Upper lobe of right lung (tissue), 1 donor: ENCODE data around the gene ELOVL4. TPM values are rescaled to one million over a fixed set of nuclear protein-coding genes. Genes with fewer than 3 reads are reported as not detected.
A peak's percentile ranks its signal among the peaks of the same experiment; 100 is the strongest.

Source experiments
- ATAC-seq: fragments of 200-7000 bp; cut with Tn5 transposase; one replicate; pipeline ENCODE4 v1.9.1; 2020; ENCODE audit warnings: mild to moderate bottlenecking, moderate library complexity
- DNase-seq: peaks from one replicate; pipeline ENCODE4 v3.0.0-alpha.2; 2020
- H3K27ac ChIP-seq: fragments of 200-600 bp; one replicate; pipeline ENCODE4 v1.8.0; 2022
- H3K27me3 ChIP-seq: fragments of 200-600 bp; one replicate; pipeline ENCODE4 v1.8.0; 2022; ENCODE audit warnings: mild to moderate bottlenecking
- H3K36me3 ChIP-seq: fragments of 200-600 bp; one replicate; pipeline ENCODE4 v1.8.0; 2022
- H3K4me1 ChIP-seq: fragments of 200-600 bp; one replicate; pipeline ENCODE4 v1.8.0; 2022
- H3K4me3 ChIP-seq: fragments of 200-600 bp; one replicate; pipeline ENCODE4 v1.8.0; 2022; ENCODE audit warnings: mild to moderate bottlenecking
- H3K9me3 ChIP-seq: fragments of 200-600 bp; one replicate; pipeline ENCODE4 v1.8.0; 2022
- CTCF ChIP-seq: fragments of 200-600 bp; IDR thresholded peaks from one replicate; pipeline ENCODE4 v1.8.0; 2022; ENCODE audit warnings: antibody characterized with exemption
- intact Hi-C: fragments of 100-400 bp; cut with DNase I; formaldehyde crosslinking; loops from one replicate; pipeline ENCODE4 v1.11.0; 2022
- total RNA-seq: library from RNA; stranded (reverse); fragmentation: NEBNext Ultra II Directional; extraction: Animal tissue kit (Norgen Biotek cat#: 25700); gene quantifications from one replicate; pipeline ENCODE4 v1.2.1, GENCODE V29; 2021
- donor health status: DM: no; HTN: yes; CAD: no; lungs with severe emphysema.

Gene ELOVL4
- total RNA-seq, 1 donor from 2014 or later = 0.17 TPM

- peak; percentile 100 for ATAC-seq
These were observed 77.7 kb downstream of the ELOVL4 start for GRCh38 chr6:79869600-79870084.

GRCh38 chr6:79869184-79869583, 78.2 kb downstream of the ELOVL4 start:
- intact Hi-C loops = no loop called here
- Histone ChIP-seq H3K4me3 (no peak overlapping the region), H3K36me3 (no peaks in the 10 kb centered on the region), H3K27me3 (no peaks in the 10 kb centered on the region), H3K27ac (no peak overlapping the region), H3K4me1 (no peaks in the 10 kb centered on the region), H3K9me3 (no peaks in the 10 kb centered on the region)
- no peak for TF ChIP-seq CTCF
- DNase-seq (no peak), ATAC-seq (no peak)

More at GRCh38 chr6:79869600-79870084, 77.7 kb downstream of the ELOVL4 start:
- Histone ChIP-seq H3K9me3 (no peaks in the 10 kb centered on the region), H3K27me3 (no peaks in the 10 kb centered on the region), H3K4me3 (peak overlapping the region; percentile 23), H3K36me3 (no peaks in the 10 kb centered on the region), H3K27ac (no peak overlapping the region), H3K4me1 (no peaks in the 10 kb centered on the region)
- DNase-seq = peak; percentile 89
- TF ChIP-seq CTCF = peak; percentile 96
- intact Hi-C loops = no loop called here

GRCh38 chr6:79868098-79868722, 79.1 kb downstream of the ELOVL4 start:
- Histone ChIP-seq H3K27ac (no peak overlapping the region), H3K9me3 (no peaks in the 10 kb centered on the region), H3K36me3 (no peaks in the 10 kb centered on the region), H3K4me3 (no peak overlapping the region), H3K27me3 (no peaks in the 10 kb centered on the region), H3K4me1 (no peaks in the 10 kb centered on the region)
- ATAC-seq (peak; percentile 46), DNase-seq (no peak)
- intact Hi-C loops = no loop called here
- peak; percentile 58 for TF ChIP-seq CTCF

Other genes with a start within 250 kb of the ELOVL4 start
- gene TTK, start 57.1 kb upstream of the ELOVL4 start, total RNA-seq = 0.55 TPM
- gene BCKDHB, start 159.1 kb upstream of the ELOVL4 start, total RNA-seq = 17.6 TPM